Neuronal stem cell (in vitro differentiated cells): ENCODE results near the gene WDPCP.

Source experiments
- DNase-seq: peaks from one replicate; pipeline ENCODE4 v3.0.0-alpha.2; 2013; ENCODE audit warnings: low spot score
- H2AFZ ChIP-seq: one replicate; pipeline ENCODE4 v1.6.1; 2013; ENCODE audit warnings: mild to moderate bottlenecking, low read length, inconsistent platforms
- H2AK5ac ChIP-seq: 2 replicates; pipeline ENCODE4 v1.6.1; 2013; ENCODE audit warnings: low read depth, mild to moderate bottlenecking, inconsistent platforms, low read length, moderate library complexity, mixed read lengths
- H2BK120ac ChIP-seq: 2 replicates; pipeline ENCODE4 v1.6.1; 2013; ENCODE audit warnings: low read depth, mild to moderate bottlenecking, inconsistent platforms, low read length, moderate library complexity, mixed read lengths
- H2BK12ac ChIP-seq: one replicate; pipeline ENCODE4 v1.6.1; 2013; ENCODE audit warnings: low read length, inconsistent platforms
- H2BK15ac ChIP-seq: 2 replicates; pipeline ENCODE4 v1.6.1; 2013; ENCODE audit warnings: mild to moderate bottlenecking, low read length, inconsistent platforms, mixed read lengths
- H2BK5ac ChIP-seq: one replicate; pipeline ENCODE4 v1.6.1; 2013; ENCODE audit warnings: inconsistent platforms, mild to moderate bottlenecking, low read length, moderate library complexity
- H3K14ac ChIP-seq: one replicate; pipeline ENCODE4 v1.6.1; 2013; ENCODE audit warnings: low read length, inconsistent platforms
- H3K18ac ChIP-seq: 2 replicates; pipeline ENCODE4 v1.6.1; 2013; ENCODE audit warnings: low read length, inconsistent platforms
- H3K23ac ChIP-seq: 2 replicates; pipeline ENCODE4 v1.6.1; 2013; ENCODE audit warnings: low read depth, mild to moderate bottlenecking, mixed read lengths, low read length, inconsistent platforms; ENCODE audit not compliant: poor library complexity
- H3K27ac ChIP-seq: replicated peaks from 3 replicates; pipeline ENCODE4 v1.5.1; 2013; ENCODE audit warnings: low read length, inconsistent platforms
- H3K27me3 ChIP-seq, 3 experiments: 2 replicates each; pipeline ENCODE4 v1.6.1; 2013; ENCODE audit warnings: low read length in 3 of 3, mild to moderate bottlenecking in 2 of 3, inconsistent platforms in 1 of 3, low read depth in 1 of 3, mixed read lengths in 1 of 3, moderate library complexity in 1 of 3; ENCODE audit not compliant: control insufficient read depth in 3 of 3, insufficient read depth in 3 of 3
- H3K36me3 ChIP-seq, 2 donors: replicated peaks in 1 of 2; 2 replicates each; pipeline ENCODE4 v1.6.1; 2013; ENCODE audit warnings: low read length in 2 of 2; ENCODE audit not compliant: control insufficient read depth in 2 of 2, insufficient read depth in 2 of 2
- H3K4ac ChIP-seq: 2 replicates; pipeline ENCODE4 v1.6.1; 2013; ENCODE audit warnings: inconsistent platforms, mild to moderate bottlenecking, low read length, moderate library complexity
- H3K4me1 ChIP-seq, 2 donors: 1 replicate in 1 of 2; 2 replicates in 1 of 2; pipeline ENCODE4 v1.6.1; 2013; ENCODE audit warnings: low read length in 2 of 2, low read depth in 1 of 2; ENCODE audit not compliant: control insufficient read depth in 2 of 2, insufficient read depth in 1 of 2
- H3K4me2 ChIP-seq: one replicate; pipeline ENCODE4 v1.6.1; 2013; ENCODE audit warnings: mild to moderate bottlenecking, low read length, inconsistent platforms; ENCODE audit not compliant: insufficient read depth, poor library complexity, severe bottlenecking
- H3K4me3 ChIP-seq, 2 donors: 2 replicates each; pipeline ENCODE4 v1.5.1; 2013; ENCODE audit warnings: low read length in 2 of 2, mild to moderate bottlenecking in 2 of 2, inconsistent platforms in 1 of 2, moderate library complexity in 1 of 2
- H3K79me1 ChIP-seq: one replicate; pipeline ENCODE4 v1.6.1; 2013; ENCODE audit warnings: low read depth, mild to moderate bottlenecking, inconsistent platforms, low read length, moderate library complexity
- H3K9ac ChIP-seq: one replicate; pipeline ENCODE4 v1.6.1; 2013; ENCODE audit warnings: mild to moderate bottlenecking, low read depth, low read length, inconsistent platforms; ENCODE audit not compliant: poor library complexity
- H3K9me3 ChIP-seq, 2 donors: replicated peaks in 1 of 2; 2 replicates each; pipeline versions ENCODE3 to v1.6.1; 2013; ENCODE audit warnings: low read length in 2 of 2, mild to moderate bottlenecking in 2 of 2, inconsistent platforms in 1 of 2, low read depth in 1 of 2, mixed read lengths in 1 of 2, moderate library complexity in 1 of 2; ENCODE audit not compliant: control insufficient read depth in 2 of 2, insufficient read depth in 1 of 2
- H4K8ac ChIP-seq: one replicate; pipeline ENCODE4 v1.6.1; 2013; ENCODE audit warnings: low read depth, mild to moderate bottlenecking, inconsistent platforms, low read length, moderate library complexity
- H4K91ac ChIP-seq: one replicate; pipeline ENCODE4 v1.6.1; 2013; ENCODE audit warnings: low read length, low read depth, mild to moderate bottlenecking, inconsistent platforms; ENCODE audit not compliant: poor library complexity
- WGBS, 2 donors: extraction: QIAGEN DNeasy Blood & Tissue Kit; methylation state at CpG; one replicate each; pipeline ENCODE4 v1.1.7; 2013; ENCODE audit warnings: missing lambda C conversion rate in 2 of 2, mixed read lengths in 1 of 2; ENCODE audit not compliant: insufficient read length in 2 of 2, insufficient replicate concordance in 1 of 2; ENCODE audit errors: extremely low coverage in 2 of 2; 5-methylcytosine and 5-hydroxymethylcytosine counted together

The WDPCP gene

GRCh38 chr2:63553049-63553448 is 35.2 kb downstream of the WDPCP start:
- H3K23ac ChIP-seq: no peak overlapping the region
- H3K36me3 ChIP-seq: no peaks in the 10 kb centered on the region
- H3K4me1 ChIP-seq: no peaks in the 10 kb centered on the region
- no peak overlapping the region for H3K4me3 ChIP-seq
- no peaks in the 10 kb centered on the region for H3K79me1 ChIP-seq
- H2AFZ ChIP-seq: no peak overlapping the region
- H2AK5ac ChIP-seq: no peak overlapping the region
- no peak overlapping the region for H3K4ac ChIP-seq
- no peak overlapping the region for H3K14ac ChIP-seq
- no CpG with 5 or more reads among the region's 4 CpGs for WGBS, 2 donors
- no peak overlapping the region for H2BK5ac ChIP-seq
- H3K4me2 ChIP-seq: no peak overlapping the region
- H2BK15ac ChIP-seq: no peak overlapping the region
- no peak overlapping the region for H2BK12ac ChIP-seq
- no peak overlapping the region for H3K27ac ChIP-seq
- no peak for DNase-seq
- H3K27me3 ChIP-seq: no peaks in the 10 kb centered on the region
- H3K9me3 ChIP-seq: peaks cover 0 to 3% of the 10 kb centered on the region in 2 donors
- H4K8ac ChIP-seq: no peak overlapping the region
- no peak overlapping the region for H2BK120ac ChIP-seq
- H3K9ac ChIP-seq: no peak overlapping the region
- H3K18ac ChIP-seq: no peak overlapping the region
- H4K91ac ChIP-seq: no peak overlapping the region

GRCh38 chr2:63545023-63545422 is 43.3 kb downstream of the WDPCP start:
- no peak overlapping the region for H2BK12ac ChIP-seq
- no peaks in the 10 kb centered on the region for H3K4me1 ChIP-seq
- no peak overlapping the region for H2AK5ac ChIP-seq
- no peaks in the 10 kb centered on the region for H3K27me3 ChIP-seq
- no peak overlapping the region for H3K18ac ChIP-seq
- no peak overlapping the region for H3K4me2 ChIP-seq
- no peak overlapping the region for H2AFZ ChIP-seq
- no peak overlapping the region for H2BK120ac ChIP-seq
- no peaks in the 10 kb centered on the region for H3K79me1 ChIP-seq
- no CpG with 5 or more reads among the region's 2 CpGs for WGBS, 2 donors
- no peak overlapping the region for H3K9ac ChIP-seq
- H3K9me3 ChIP-seq: no peaks in the 10 kb centered on the region
- no peak overlapping the region for H4K8ac ChIP-seq
- H3K4ac ChIP-seq: no peak overlapping the region
- no peak overlapping the region for H3K4me3 ChIP-seq
- H2BK15ac ChIP-seq: no peak overlapping the region
- H3K14ac ChIP-seq: no peak overlapping the region
- no peak overlapping the region for H3K27ac ChIP-seq
- H2BK5ac ChIP-seq: no peak overlapping the region
- no peak overlapping the region for H4K91ac ChIP-seq
- H3K36me3 ChIP-seq: no peaks in the 10 kb centered on the region
- no peak for DNase-seq
- H3K23ac ChIP-seq: no peak overlapping the region

- DNase-seq: no peak
These were observed 44.2 kb downstream of the WDPCP start for GRCh38 chr2:63544017-63544627.

GRCh38 chr2:63539416-63540162 is 48.7 kb downstream of the WDPCP start:
- WGBS, 2 donors: no CpG with 5 or more reads among the region's 6 CpGs
- Histone ChIP-seq H3K4me3 (no peak overlapping the region), H3K18ac (no peak overlapping the region), H3K9ac (no peak overlapping the region), H2AK5ac (no peak overlapping the region), H3K9me3 (no peaks in the 10 kb centered on the region), H3K27ac (no peak overlapping the region), H3K14ac (no peak overlapping the region), H4K91ac (no peak overlapping the region), H3K4me2 (no peak overlapping the region), H3K4ac (no peak overlapping the region), H2BK5ac (no peak overlapping the region), H3K36me3 (no peaks in the 10 kb centered on the region), H2AFZ (no peak overlapping the region), H3K27me3 (no peaks in the 10 kb centered on the region), H2BK120ac (no peak overlapping the region), H3K23ac (no peak overlapping the region), H3K4me1 (no peaks in the 10 kb centered on the region), H3K79me1 (no peaks in the 10 kb centered on the region), H2BK15ac (no peak overlapping the region), H2BK12ac (no peak overlapping the region), H4K8ac (no peak overlapping the region)
- DNase-seq: no peak

More at GRCh38 chr2:63544017-63544627, 44.2 kb downstream of the WDPCP start:
- H3K4me2 ChIP-seq: no peak overlapping the region
- no peaks in the 10 kb centered on the region for H3K36me3 ChIP-seq
- H3K4ac ChIP-seq: no peak overlapping the region
- H3K9me3 ChIP-seq: no peaks in the 10 kb centered on the region
- no peak overlapping the region for H2BK15ac ChIP-seq
- H3K4me3 ChIP-seq: no peak overlapping the region
- no CpG with 5 or more reads among the region's 1 CpG for WGBS, 2 donors
- H3K79me1 ChIP-seq: no peaks in the 10 kb centered on the region
- no peak overlapping the region for H4K91ac ChIP-seq
- no peak overlapping the region for H2BK12ac ChIP-seq
- H2AFZ ChIP-seq: no peak overlapping the region
- no peak overlapping the region for H3K9ac ChIP-seq
- H3K14ac ChIP-seq: no peak overlapping the region
- no peak overlapping the region for H2BK5ac ChIP-seq
- H3K27ac ChIP-seq: no peak overlapping the region
- no peak overlapping the region for H2BK120ac ChIP-seq
- H3K23ac ChIP-seq: no peak overlapping the region
- no peak overlapping the region for H4K8ac ChIP-seq
- H3K27me3 ChIP-seq: no peaks in the 10 kb centered on the region
- H3K18ac ChIP-seq: no peak overlapping the region
- H3K4me1 ChIP-seq: no peaks in the 10 kb centered on the region
- H2AK5ac ChIP-seq: no peak overlapping the region
